HepG2 (cell line): ENCODE data around the gene RHOBTB3.

Experiments used
- ARNT ChIP-seq: fragments of 450-650 bp; IDR thresholded peaks from 2 replicates; pipeline ENCODE4 v1.6.1; 2017
- DMAP1 ChIP-seq: IDR thresholded peaks from 2 replicates; pipeline ENCODE4 v1.6.1; 2016
- KLF13 ChIP-seq: sonication (generic); formaldehyde crosslinking; IDR thresholded peaks from 2 replicates; pipeline ENCODE4 v1.4.0; 2020; ENCODE audit warnings: mild to moderate bottlenecking, missing genetic modification reagents
- NFIC ChIP-seq: IDR thresholded peaks from 2 replicates; pipeline ENCODE4 v1.6.1; 2012; ENCODE audit warnings: mild to moderate bottlenecking, low read length, inconsistent platforms
- NR2F1 ChIP-seq, 2 experiments: fragments of 450-650 bp in 1 of 2; formaldehyde crosslinking in 1 of 2; IDR thresholded peaks; 2 replicates each; pipeline versions ENCODE4 v1.5.0 to v1.6.1; 2016 to 2020; ENCODE audit warnings: mild to moderate bottlenecking in 1 of 2, missing compliant biosample characterization in 1 of 2, missing genetic modification reagents in 1 of 2, moderate library complexity in 1 of 2
- POLR2A ChIP-seq, 2 experiments: IDR thresholded peaks; 2 replicates each; pipeline ENCODE4 v1.6.1; 2011; ENCODE audit warnings: low read depth in 2 of 2, low read length in 2 of 2, mild to moderate bottlenecking in 1 of 2, moderate library complexity in 1 of 2; ENCODE audit not compliant: insufficient read depth in 1 of 2
- SMC3 ChIP-seq: IDR thresholded peaks from 2 replicates; pipeline ENCODE4 v1.6.1; 2011; ENCODE audit warnings: low read length, improper control_type of control experiment
- ZNF12 ChIP-seq: sonication (generic); formaldehyde crosslinking; IDR thresholded peaks from 2 replicates; pipeline ENCODE4 v1.5.0; 2020; ENCODE audit warnings: missing genetic modification reagents
- ZNF317 ChIP-seq: sonication (generic); formaldehyde crosslinking; IDR thresholded peaks from 2 replicates; pipeline ENCODE4 v1.5.0; 2020; ENCODE audit warnings: mild to moderate bottlenecking, missing genetic modification reagents
- TF ChIP-seq, protein P1 (sequence below): fragments of 450-650 bp; IDR thresholded peaks from 2 replicates; pipeline ENCODE4 v1.6.1; 2017; ENCODE audit warnings: mild to moderate bottlenecking
- TF ChIP-seq, protein P2 (sequence below): sonication (generic); formaldehyde crosslinking; IDR thresholded peaks from 2 replicates; pipeline ENCODE4 v1.5.0; 2020; ENCODE audit warnings: mild to moderate bottlenecking, missing genetic modification reagents, moderate library complexity

DNA sequence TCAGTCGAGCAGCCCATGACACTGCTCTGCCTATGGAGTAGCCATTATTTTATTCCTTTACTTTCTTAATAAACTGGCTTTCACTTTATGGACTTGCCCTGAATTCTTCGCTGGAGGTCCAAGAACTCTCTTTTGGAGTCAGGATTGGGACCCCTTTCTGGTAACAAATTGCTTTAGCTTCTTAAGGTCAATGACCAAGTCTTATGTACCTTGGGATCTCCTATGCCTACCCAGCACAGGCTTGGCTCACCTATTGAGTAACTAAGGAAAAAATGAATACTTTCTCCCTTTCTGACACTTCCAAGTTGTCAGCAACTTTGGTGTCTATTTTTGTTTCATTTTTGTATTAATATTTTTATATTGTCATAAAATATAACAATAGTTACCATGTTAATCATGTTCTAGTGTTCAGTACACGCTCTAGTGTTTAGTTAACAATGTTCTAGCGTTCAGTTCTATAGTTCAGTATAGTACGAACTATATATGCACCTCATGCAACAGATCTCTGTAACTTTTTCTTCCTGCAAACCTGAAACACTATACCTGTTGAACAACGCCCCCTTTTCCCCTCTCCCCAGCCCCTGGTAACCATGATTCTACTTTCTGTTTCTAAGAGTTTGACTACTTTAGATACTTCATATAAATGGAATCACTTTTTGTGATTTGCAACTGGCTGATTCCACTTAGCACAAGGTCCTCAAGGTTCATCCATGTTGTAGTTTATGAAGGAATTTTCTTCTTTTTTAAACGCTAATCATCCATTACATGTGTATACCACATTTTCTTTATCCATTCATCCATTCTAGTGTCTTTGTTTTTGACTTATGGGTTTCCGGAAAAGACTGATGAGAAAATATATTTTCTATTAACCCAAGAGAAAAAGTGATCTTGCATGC lies 1.8 kb upstream of the RHOBTB3 start:
- TF ChIP-seq ZNF317 (CRISPR knock-in tag) (no peak), KLF13 (no peak), ARNT (no peak), NFIC (no peak), NR2F1 (CRISPR knock-in tag; IDR thresholded peaks at IDR 0.05) (no peak), POLR2A (IDR thresholded peaks at IDR 0.05; ENCODE audit: insufficient read depth in 1 of 2, low read depth in 2 of 2, low read length in 2 of 2) (no peak), SMC3 (no peak), DMAP1 (CRISPR knock-in tag) (no peak), ZNF12 (CRISPR knock-in tag) (no peak)
- TF ChIP-seq, protein P1, sequence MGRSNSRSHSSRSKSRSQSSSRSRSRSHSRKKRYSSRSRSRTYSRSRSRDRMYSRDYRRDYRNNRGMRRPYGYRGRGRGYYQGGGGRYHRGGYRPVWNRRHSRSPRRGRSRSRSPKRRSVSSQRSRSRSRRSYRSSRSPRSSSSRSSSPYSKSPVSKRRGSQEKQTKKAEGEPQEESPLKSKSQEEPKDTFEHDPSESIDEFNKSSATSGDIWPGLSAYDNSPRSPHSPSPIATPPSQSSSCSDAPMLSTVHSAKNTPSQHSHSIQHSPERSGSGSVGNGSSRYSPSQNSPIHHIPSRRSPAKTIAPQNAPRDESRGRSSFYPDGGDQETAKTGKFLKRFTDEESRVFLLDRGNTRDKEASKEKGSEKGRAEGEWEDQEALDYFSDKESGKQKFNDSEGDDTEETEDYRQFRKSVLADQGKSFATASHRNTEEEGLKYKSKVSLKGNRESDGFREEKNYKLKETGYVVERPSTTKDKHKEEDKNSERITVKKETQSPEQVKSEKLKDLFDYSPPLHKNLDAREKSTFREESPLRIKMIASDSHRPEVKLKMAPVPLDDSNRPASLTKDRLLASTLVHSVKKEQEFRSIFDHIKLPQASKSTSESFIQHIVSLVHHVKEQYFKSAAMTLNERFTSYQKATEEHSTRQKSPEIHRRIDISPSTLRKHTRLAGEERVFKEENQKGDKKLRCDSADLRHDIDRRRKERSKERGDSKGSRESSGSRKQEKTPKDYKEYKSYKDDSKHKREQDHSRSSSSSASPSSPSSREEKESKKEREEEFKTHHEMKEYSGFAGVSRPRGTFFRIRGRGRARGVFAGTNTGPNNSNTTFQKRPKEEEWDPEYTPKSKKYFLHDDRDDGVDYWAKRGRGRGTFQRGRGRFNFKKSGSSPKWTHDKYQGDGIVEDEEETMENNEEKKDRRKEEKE: no peak
- TF ChIP-seq, protein P2, sequence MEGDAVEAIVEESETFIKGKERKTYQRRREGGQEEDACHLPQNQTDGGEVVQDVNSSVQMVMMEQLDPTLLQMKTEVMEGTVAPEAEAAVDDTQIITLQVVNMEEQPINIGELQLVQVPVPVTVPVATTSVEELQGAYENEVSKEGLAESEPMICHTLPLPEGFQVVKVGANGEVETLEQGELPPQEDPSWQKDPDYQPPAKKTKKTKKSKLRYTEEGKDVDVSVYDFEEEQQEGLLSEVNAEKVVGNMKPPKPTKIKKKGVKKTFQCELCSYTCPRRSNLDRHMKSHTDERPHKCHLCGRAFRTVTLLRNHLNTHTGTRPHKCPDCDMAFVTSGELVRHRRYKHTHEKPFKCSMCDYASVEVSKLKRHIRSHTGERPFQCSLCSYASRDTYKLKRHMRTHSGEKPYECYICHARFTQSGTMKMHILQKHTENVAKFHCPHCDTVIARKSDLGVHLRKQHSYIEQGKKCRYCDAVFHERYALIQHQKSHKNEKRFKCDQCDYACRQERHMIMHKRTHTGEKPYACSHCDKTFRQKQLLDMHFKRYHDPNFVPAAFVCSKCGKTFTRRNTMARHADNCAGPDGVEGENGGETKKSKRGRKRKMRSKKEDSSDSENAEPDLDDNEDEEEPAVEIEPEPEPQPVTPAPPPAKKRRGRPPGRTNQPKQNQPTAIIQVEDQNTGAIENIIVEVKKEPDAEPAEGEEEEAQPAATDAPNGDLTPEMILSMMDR (CRISPR knock-in tag): no peak
